NK-92 (cell line): ENCODE data around the gene SLC16A3.
"Not testable (repeated sequence)": the region's sequence is repeated elsewhere in the genome, so short reads cannot be mapped to it uniquely, and the experiment has no call there.

Experiments used
- DNase-seq: peaks from one replicate; lab custom pipeline; 2025; ENCODE audit not compliant: unreplicated experiment; lab: John Stamatoyannopoulos, UW

The SLC16A3 gene

GRCh38 chr17:82259972-82260961 lies 31.4 kb downstream of the SLC16A3 start:
- not testable (repeated sequence) for DNase-seq

- DNase-seq: no peak
These were observed 33.5 kb downstream of the SLC16A3 start for GRCh38 chr17:82262344-82262743.

- DNase-seq: no peak
These were observed 34.8 kb downstream of the SLC16A3 start for GRCh38 chr17:82263641-82264040.

- DNase-seq: no peak
These were observed 37.3 kb downstream of the SLC16A3 start for GRCh38 chr17:82266142-82266541.

GRCh38 chr17:82267575-82268379 lies 38.9 kb downstream of the SLC16A3 start:
- DNase-seq: no peak

GRCh38 chr17:82269138-82269881 lies 40.5 kb downstream of the SLC16A3 start:
- DNase-seq: no peak

GRCh38 chr17:82269882-82270500 lies 41.1 kb downstream of the SLC16A3 start:
- DNase-seq: no peak

GRCh38 chr17:82270651-82271050 lies 41.8 kb downstream of the SLC16A3 start:
- no peak for DNase-seq

- no peak for DNase-seq
These were observed 42.6 kb downstream of the SLC16A3 start for GRCh38 chr17:82271401-82271800.

GRCh38 chr17:82272495-82273326 lies 43.9 kb downstream of the SLC16A3 start:
- no peak for DNase-seq

GRCh38 chr17:82273327-82274133 lies 44.7 kb downstream of the SLC16A3 start, which contains the start of gene CSNK1D:
CSNK1D (minus strand) TSS chr17:82273700; CDS start chr17:82273381, 319 bp downstream.
- peak; percentile 24 for DNase-seq

GRCh38 chr17:82274134-82275020 lies 45.5 kb downstream of the SLC16A3 start:
- no peak for DNase-seq

- no peak for DNase-seq
These were observed 46.5 kb downstream of the SLC16A3 start for GRCh38 chr17:82275326-82275725.

GRCh38 chr17:82276938-82277337 lies 48.1 kb downstream of the SLC16A3 start:
- DNase-seq: no peak

GRCh38 chr17:82277851-82278250 lies 49.0 kb downstream of the SLC16A3 start:
- no peak for DNase-seq

- no peak for DNase-seq
These were observed 49.5 kb downstream of the SLC16A3 start for GRCh38 chr17:82278308-82278707.

GRCh38 chr17:82278786-82279391 lies 50.0 kb downstream of the SLC16A3 start:
- DNase-seq: no peak
